GM23248 (cell line): ENCODE results near the gene SCYL2.
"Not testable (repeated sequence)": the region's sequence is repeated elsewhere in the genome, so short reads cannot be mapped to it uniquely, and the experiment has no call there.

Experiments
- EZH2 ChIP-seq: fragments of 200-600 bp; sonication (generic); IDR thresholded peaks from 2 replicates; pipeline ENCODE4 v1.6.1; 2018; ENCODE audit warnings: antibody characterized with exemption, mild to moderate bottlenecking; ENCODE audit not compliant: insufficient read depth, poor library complexity, severe bottlenecking
- EZH2phosphoT487 ChIP-seq: fragments of 200-600 bp; sonication (generic); IDR thresholded peaks from 2 replicates; pipeline ENCODE4 v1.6.1; 2018; ENCODE audit warnings: antibody characterized with exemption, moderate library complexity, mild to moderate bottlenecking, low read depth; ENCODE audit not compliant: insufficient read depth

DNA sequence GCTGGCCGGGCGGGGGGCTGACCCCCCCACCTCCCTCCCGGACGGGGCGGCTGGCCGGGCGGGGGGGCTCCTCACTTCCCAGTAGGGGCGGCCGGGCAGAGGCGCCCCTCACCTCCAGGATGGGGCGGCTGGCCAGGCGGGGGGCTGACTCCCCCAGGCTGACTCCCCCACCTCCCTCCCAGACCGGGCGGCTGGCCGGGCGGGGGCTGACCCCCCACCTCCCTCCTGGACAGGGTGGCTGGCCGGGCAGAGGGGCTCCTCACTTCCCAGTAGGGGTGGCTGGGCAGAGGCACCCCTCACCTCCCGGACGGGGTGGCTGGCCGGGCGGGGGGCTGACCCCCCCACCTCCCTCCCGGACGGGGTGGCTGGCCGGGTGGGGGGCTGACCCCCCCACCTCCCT, 27.4 kb downstream of the SCYL2 start:
- TF ChIP-seq EZH2, EZH2phosphoT487: not testable (repeated sequence)
